ENCODE data around the gene MTREX.

DNA sequence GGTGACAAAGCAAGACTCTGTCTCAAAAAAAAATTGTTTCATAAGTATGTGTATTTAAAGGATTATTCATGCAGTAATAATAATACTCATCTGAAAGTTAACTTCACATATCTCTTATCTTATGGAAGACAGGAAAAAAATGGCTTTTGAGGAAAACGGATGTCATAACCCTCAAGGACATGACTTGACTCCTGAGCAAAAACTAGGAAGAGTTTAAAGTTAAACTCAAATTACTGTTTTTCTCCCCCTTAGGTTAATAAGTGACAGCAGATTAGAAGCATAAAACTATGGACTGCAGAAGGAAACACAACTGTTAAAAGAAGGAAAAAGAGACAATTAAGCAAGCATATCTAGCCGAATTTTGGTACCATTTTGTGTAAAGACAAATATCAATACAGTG, 16.8 kb upstream of the MTREX start:
- TF ChIP-seq CREB1 (IDR thresholded peaks at IDR 0.05; ENCODE audit: low read depth) (no peak), TEAD4 (IDR thresholded peaks at IDR 0.05) (no peak)
